Stimulated activated naive CD8-positive, alpha-beta T cell treated with anti-CD3 and anti-CD28 coated beads, Interleukin-15, Interleukin-2, amounts not matched to agents 100 U/mL and 50 U/mL, for 24 hours (primary cell): ENCODE results near the gene TEKT5.
"Not testable (repeated sequence)": the region's sequence is repeated elsewhere in the genome, so short reads cannot be mapped to it uniquely, and the experiment has no call there.

ENCODE experiments used
- ATAC-seq: fragments of 150-1000 bp; cut with Tn5 transposase; one replicate; pipeline ENCODE4 v1.10.0; 2021
- DNase-seq: peaks from one replicate; pipeline ENCODE4 v3.0.0; 2021

The TEKT5 gene

GRCh38 chr16:10657925-10658324 lies 36.8 kb downstream of the TEKT5 start:
- ATAC-seq (no peak), DNase-seq (no peak)

GRCh38 chr16:10656618-10657017 lies 38.1 kb downstream of the TEKT5 start:
- DNase-seq: no peak
- ATAC-seq: no peak

GRCh38 chr16:10655415-10655977 lies 39.2 kb downstream of the TEKT5 start:
- ATAC-seq: no peak
- no peak for DNase-seq

DNA sequence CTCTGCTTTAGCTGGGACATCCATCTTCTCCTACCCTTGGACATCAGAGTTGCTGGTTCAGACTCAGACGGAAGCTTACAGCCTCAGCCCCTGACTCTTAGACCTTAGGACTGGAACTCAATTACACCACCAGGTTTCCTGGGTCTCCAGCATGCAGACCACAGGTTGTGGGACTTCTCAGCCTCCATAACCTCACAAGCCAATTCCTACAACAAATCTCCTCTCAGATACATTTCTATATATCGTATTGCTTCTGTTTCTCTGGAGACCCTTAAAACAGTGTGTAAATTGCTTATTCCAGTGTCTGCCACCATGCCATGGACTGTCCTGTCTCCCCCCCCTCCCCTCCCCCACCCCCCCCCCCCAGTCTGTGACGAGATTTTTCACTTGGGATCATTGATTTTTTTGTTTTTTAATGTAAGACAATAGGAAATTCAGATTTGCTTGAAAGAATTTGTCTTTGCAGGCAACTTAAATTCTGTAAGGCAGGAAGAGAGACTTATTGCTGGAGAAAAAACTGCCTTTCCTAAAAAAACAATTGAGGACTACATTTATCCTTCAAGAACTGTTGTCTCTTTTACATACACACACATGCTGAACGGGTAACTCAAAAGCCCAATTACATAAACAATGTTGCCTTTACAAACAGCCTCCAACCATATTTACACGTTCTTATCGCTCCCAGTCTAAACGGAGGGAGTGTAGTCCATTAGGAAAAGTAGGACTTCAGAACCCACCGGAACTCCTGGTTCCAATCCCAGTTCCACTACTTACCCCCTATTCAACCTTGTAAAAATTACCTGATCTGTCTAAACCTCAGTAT lies 39.9 kb downstream of the TEKT5 start:
- DNase-seq: no peak
- ATAC-seq: no peak

DNA sequence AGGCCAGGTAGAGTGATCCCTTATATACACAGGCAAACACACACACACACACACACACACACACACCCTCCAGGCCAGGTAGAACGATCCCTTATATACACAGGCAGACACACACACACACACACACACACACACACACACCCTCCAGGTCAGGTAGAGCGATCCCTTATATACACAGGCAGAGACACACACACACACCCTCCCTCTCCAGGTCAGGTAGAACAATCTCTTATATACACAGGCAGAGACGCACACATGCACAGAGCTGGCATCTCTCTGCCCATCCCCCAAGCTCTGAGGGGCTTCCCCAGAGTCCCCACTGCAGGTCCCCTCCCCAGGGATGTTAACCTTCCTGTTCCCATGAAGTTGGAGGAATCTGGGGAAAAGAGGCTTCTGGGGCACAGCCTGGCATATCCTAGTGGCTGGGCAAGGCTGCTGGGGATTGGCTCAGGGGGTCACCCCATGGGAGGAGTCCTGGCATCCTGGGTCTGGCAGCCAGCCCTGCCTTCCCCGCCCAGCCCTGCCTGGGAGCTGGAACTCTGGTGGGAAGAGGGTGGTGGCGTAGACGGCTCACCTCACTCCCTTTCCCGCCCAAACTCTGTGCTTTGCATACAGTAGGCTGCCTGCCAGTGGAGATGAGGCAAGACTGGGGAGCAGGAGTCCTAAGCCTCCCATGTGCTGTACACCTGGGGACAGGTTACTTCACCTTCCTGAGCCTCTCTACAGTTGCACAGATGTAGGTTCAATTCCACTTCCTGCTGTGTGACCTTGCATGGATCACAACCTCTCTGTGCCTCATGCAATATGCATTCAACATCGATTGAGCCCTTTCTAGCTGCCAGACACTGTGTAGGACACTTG lies 41.8 kb downstream of the TEKT5 start:
- ATAC-seq: no peak
- DNase-seq: no peak

GRCh38 chr16:10649098-10649497 lies 45.6 kb downstream of the TEKT5 start:
- DNase-seq, ATAC-seq: not testable (repeated sequence)

GRCh38 chr16:10647721-10648296 lies 46.9 kb downstream of the TEKT5 start:
- DNase-seq (no peak), ATAC-seq (no peak)

- DNase-seq (no peak), ATAC-seq (no peak)
These were observed 47.4 kb downstream of the TEKT5 start for GRCh38 chr16:10647264-10647720.

DNA sequence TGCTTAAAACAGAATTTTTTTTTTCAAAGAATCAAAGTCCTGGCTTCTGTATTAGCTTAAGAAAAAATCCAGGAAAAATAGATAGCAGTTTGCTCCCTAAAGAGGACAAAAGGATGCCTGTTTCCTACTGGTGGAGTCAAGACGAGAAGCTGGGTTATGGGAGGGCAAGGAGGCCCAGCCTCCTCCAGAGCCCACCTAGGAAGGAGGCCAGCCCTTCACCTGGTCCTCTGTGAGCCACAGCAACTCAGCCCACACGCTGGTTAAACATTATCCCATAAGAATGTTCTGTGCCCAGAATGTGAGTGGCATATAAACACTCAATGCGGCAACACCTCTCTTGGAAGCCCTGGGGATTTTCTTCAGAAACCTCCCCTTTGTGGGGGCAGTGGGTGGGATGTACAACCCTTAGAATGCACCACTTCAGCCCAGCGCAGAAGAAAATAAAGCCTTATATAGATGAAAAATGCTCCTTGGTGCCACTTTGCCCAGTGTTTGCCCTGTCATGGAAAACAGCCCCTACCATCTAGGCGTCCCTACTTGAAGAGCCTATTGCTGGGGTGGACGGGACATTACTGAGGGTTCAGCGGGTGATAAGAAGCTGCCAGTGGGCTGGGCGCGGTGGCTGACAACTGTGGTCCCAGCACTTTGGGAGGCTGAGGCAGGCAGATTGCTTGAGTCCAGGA lies 48.0 kb downstream of the TEKT5 start:
- DNase-seq (no peak), ATAC-seq (no peak)

DNA sequence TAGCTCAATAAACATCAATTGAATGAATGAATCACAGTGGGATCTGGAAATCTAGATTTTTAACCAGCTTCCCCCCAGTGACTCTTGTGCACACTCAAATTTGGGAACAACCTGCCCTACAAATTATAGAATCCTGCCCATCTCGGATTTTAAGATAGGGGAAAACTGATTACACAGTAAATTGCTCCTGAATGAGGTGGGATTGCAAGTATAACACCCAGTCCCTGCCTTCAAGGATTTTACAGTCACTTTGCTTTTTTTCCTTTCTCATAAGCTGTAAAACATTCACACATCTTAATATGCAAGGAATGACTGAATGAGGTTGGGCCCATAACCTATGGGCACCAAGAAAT lies 48.5 kb downstream of the TEKT5 start:
- DNase-seq: no peak
- ATAC-seq: no peak

- no peak for DNase-seq
- ATAC-seq: no peak
These were observed 50.6 kb downstream of the TEKT5 start for GRCh38 chr16:10644092-10644491.

DNA sequence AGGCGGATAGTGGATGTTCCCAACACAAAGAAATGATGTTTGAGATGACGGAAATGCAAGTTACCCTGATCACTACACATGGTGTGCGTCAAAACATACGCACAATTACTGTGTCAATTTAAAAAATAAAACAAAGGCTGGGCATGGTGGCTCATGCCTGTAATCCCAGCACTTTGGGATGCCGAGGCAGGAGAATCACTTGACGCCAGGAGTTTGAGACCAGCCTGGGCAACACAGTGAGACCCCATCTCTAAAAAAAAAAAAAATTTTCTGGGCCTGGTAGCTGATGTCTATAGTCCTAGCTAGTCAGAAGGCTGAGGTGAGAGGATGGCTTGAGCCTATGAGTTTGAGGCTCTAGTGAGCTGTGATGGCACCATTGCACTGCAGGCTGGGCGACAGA lies 51.8 kb downstream of the TEKT5 start:
- DNase-seq: no peak
- no peak for ATAC-seq

- DNase-seq (no peak), ATAC-seq (no peak)
These were observed 52.5 kb downstream of the TEKT5 start for GRCh38 chr16:10641953-10642949.

DNA sequence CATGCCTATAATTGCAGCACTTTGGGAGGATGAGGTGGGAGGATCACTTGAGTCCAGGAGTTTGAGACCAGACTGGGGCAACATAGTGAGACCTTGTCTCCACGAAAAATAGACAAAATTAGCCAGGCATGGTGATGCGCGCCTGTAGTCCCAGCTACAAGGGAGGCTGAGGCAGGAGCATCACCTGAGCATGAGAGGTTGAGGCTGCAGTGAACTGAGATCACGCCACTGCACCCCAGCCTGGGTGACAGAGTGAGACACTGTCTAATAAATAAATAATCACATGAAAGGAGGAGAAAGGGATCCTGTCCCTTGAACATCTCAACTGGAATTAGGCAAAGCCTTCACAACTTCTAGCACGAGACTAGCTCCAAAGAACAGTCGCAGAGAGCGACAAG lies 53.2 kb downstream of the TEKT5 start:
- ATAC-seq (no peak), DNase-seq (no peak)

- ATAC-seq (no peak), DNase-seq (no peak)
These were observed 53.8 kb downstream of the TEKT5 start for GRCh38 chr16:10640934-10641333.

- DNase-seq (no peak), ATAC-seq (no peak)
These were observed 56.6 kb downstream of the TEKT5 start for GRCh38 chr16:10638101-10638500.

- ATAC-seq: no peak
- DNase-seq: no peak
These were observed 57.2 kb downstream of the TEKT5 start for GRCh38 chr16:10637337-10638037.

DNA sequence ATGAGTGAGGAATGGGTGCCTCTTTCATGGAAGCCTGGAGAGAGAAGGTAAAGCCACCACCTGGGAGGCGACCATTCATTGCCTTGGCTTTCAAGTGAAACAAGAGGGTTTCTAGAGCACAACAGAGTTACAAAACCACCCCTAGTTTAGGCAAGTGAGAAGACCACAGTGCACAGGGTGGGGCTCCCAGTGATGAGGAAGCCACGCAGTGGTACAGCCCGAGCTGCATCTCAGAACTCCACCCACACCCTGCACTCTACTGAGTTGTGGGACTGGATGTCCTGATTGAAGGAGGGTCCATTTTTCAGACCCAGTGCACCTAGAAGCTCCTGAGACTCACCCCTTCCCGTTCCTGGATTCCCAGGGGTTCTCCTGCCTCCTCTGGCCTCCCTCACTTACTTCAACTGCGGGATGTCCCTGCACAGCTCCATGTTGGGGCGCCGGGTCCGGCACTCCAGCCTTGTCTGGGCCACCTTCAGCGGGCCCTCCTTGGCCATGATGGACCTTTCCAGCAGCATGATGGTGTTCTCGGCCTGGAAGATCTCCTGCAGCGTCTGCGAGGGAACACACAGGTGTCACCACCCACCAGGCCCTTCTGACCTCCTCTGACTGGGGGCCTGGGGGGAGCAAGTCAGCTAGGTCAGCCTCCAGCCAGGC lies 59.2 kb downstream of the TEKT5 start:
- ATAC-seq: no peak
- DNase-seq: no peak

DNA sequence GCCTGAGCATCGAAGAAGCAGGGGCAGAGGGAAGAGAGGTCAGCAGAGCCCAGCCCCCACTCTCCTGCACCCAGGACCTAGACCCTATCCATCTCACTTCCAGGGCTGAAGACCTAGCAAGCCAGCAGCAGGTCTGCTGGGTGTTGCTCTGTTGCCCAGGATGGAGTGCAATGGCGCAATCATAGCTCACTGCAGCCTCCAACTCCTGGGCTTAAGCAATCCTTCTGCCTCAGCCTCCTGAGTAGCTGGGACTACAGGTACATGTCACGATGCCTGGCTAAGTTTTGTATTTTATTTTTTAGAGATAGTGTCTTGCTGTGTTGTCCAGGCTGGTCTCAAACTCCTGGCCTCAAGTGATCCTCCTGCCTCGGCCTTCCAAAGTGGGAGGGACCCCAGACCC lies 61.3 kb downstream of the TEKT5 start:
- not testable (repeated sequence) for DNase-seq, ATAC-seq

DNA sequence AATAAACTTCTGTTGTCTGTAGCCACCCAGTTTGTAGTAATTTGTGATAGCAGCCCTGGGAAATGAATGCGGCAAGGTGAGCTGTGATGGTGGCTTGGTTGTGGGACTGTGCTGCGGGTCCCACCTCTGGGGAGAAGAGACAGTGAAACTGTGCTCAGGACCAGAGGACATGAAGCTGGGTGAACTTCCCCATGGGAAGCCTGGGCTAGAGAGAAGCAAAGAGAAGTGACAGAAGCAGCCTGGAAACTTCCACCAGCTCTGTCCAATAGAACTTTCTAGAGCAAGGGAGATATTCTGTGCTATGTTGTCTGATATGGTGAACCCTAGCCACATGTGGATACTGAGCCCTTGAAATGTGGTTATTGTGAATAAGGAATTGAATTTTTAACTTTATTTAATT lies 62.8 kb downstream of the TEKT5 start:
- DNase-seq: no peak
- ATAC-seq: no peak
